MM.1S (cell line): ENCODE results near the gene CIRBP.

Experiments used
- EZH2 ChIP-seq: fragments of 300-600 bp; sonication (generic); optimal IDR thresholded peaks from 2 replicates; pipeline ENCODE3; 2017; ENCODE audit warnings: low read depth, mild to moderate bottlenecking, antibody characterized with exemption, low read length, mixed read lengths
- EZH2phosphoT487 ChIP-seq: fragments of 300-600 bp; sonication (generic); IDR thresholded peaks from 2 replicates; pipeline ENCODE4 v1.6.1; 2018; ENCODE audit warnings: antibody characterized with exemption, low read length
- TF ChIP-seq, protein P1 (sequence below): fragments of 300-600 bp; sonication (generic); IDR thresholded peaks from 2 replicates; pipeline ENCODE4 v1.5.1; 2016; ENCODE audit warnings: antibody characterized with exemption, low read length, mixed read lengths

DNA sequence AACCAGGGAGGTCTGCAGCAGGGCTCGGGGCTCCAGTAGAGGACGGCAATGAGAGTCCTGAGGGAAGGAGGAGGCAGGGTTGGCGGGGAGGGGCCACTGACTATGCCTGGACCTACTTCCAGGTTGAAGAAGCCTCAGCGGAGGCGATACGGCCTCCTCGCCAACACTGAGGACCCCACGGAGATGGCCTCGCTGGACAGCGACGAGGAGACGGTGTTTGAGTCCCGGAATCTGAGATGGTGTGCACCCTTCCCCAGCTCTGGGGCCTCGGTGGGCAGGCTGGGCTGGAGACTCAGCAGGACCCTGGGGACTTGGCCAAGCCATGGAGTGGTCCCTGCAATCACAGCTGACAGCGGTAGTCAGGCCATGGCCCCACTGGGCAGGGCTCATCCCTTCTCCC, 7.9 kb downstream of the CIRBP start:
- TF ChIP-seq, protein P1, sequence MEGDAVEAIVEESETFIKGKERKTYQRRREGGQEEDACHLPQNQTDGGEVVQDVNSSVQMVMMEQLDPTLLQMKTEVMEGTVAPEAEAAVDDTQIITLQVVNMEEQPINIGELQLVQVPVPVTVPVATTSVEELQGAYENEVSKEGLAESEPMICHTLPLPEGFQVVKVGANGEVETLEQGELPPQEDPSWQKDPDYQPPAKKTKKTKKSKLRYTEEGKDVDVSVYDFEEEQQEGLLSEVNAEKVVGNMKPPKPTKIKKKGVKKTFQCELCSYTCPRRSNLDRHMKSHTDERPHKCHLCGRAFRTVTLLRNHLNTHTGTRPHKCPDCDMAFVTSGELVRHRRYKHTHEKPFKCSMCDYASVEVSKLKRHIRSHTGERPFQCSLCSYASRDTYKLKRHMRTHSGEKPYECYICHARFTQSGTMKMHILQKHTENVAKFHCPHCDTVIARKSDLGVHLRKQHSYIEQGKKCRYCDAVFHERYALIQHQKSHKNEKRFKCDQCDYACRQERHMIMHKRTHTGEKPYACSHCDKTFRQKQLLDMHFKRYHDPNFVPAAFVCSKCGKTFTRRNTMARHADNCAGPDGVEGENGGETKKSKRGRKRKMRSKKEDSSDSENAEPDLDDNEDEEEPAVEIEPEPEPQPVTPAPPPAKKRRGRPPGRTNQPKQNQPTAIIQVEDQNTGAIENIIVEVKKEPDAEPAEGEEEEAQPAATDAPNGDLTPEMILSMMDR: no peak
- no peak for TF ChIP-seq EZH2
- TF ChIP-seq EZH2phosphoT487: no peak
